Kidney (tissue), 14 donors: ENCODE results near the gene STRN3. TPM values are rescaled to one million over a fixed set of nuclear protein-coding genes. Genes with fewer than 3 reads are reported as not detected.
"Not testable (repeated sequence)": the region's sequence is repeated elsewhere in the genome, so short reads cannot be mapped to it uniquely, and the experiment has no call there.

Experiments
- DNase-seq, 5 donors: peaks; one replicate each; pipeline ENCODE4 v3.0.0-alpha.2; 2013 to 2020
- FAIRE-seq: peaks from 2 replicates; lab custom pipeline; 2012; peaks lifted over from hg19 to GRCh38; lab: Jason Lieb, UNC
- H3K27ac ChIP-seq, 2 donors: one replicate each; pipeline ENCODE4 v1.7.0; 2013; ENCODE audit warnings: low read depth in 2 of 2, low read length in 2 of 2, inconsistent platforms in 1 of 2
- H3K27me3 ChIP-seq: one replicate; pipeline ENCODE4 v1.7.1; 2013; ENCODE audit warnings: low read length, inconsistent platforms; ENCODE audit not compliant: control insufficient read depth, insufficient read depth
- H3K36me3 ChIP-seq, 3 donors: one replicate each; pipeline versions ENCODE4 v1.7.0 to v1.7.1; 2013; ENCODE audit warnings: low read length in 3 of 3, control low read depth in 1 of 3, inconsistent platforms in 1 of 3; ENCODE audit not compliant: insufficient read depth in 3 of 3, control insufficient read depth in 2 of 3
- H3K4me1 ChIP-seq, 3 donors: one replicate each; pipeline versions ENCODE4 v1.7.0 to v1.7.1; 2013; ENCODE audit warnings: low read length in 3 of 3, inconsistent platforms in 1 of 3, low read depth in 1 of 3; ENCODE audit not compliant: control insufficient read depth in 2 of 3, insufficient read depth in 2 of 3
- H3K4me3 ChIP-seq, 3 donors: one replicate each; pipeline versions ENCODE4 v1.7.0 to v1.8.1; 2013; ENCODE audit warnings: low read length in 3 of 3, control low read depth in 1 of 3, inconsistent platforms in 1 of 3
- H3K9ac ChIP-seq, 3 donors: one replicate each; pipeline versions ENCODE4 v1.7.0 to v1.7.1; 2013; ENCODE audit warnings: low read length in 3 of 3, control low read depth in 1 of 3, inconsistent platforms in 1 of 3
- H3K9me3 ChIP-seq, 3 donors: one replicate each; pipeline versions ENCODE4 v1.7.0 to v1.7.1; 2013; ENCODE audit warnings: low read length in 3 of 3, control low read depth in 1 of 3, inconsistent platforms in 1 of 3; ENCODE audit not compliant: control insufficient read depth in 2 of 3, insufficient read depth in 1 of 3
- CTCF ChIP-seq: IDR thresholded peaks from 3 replicates; pipeline ENCODE4 v1.5.1; 2012; ENCODE audit warnings: mild to moderate bottlenecking, moderate library complexity, borderline replicate concordance; ENCODE audit not compliant: insufficient read depth; ENCODE audit errors: extremely low read depth
- intact Hi-C: fragments of 100-400 bp; cut with DNase I; formaldehyde crosslinking; loops from one replicate; pipeline ENCODE4 v1.11.1; 2022
- polyA plus RNA-seq: library from polyadenylated mRNA; stranded (reverse); fragments of 350-450 nt; fragmentation: Illumina TruSeq; extraction: RNeasy Lipid Tissue Mini Kit (QIAGEN cat#74804); gene quantifications from one replicate; pipeline ENCODE4 v1.2.3, GENCODE V29; 2014; ENCODE audit warnings: low read depth, low replicate concordance; ENCODE audit not compliant: insufficient read depth
- total RNA-seq: library from RNA; stranded (reverse); fragmentation: NEBNext Ultra II Directional; extraction: Animal tissue kit (Norgen Biotek cat#: 25700); gene quantifications from one replicate; pipeline ENCODE4 v1.2.1, GENCODE V29; 2021
- donor health status: control.
- donor health status: control.
- donor health status: control.
- donor health status: control.
- donor health status: control.
- donor health status: DM: yes; HTN: yes; CAD: no.
- donor health status: Normal renal cell carcinoma (clear cell type).

STRN3 gene
- total and polyA plus RNA-seq, 2 donors from 2014 or later = 10.6 to 52.9 TPM

- H3K4me3 ChIP-seq = no peak overlapping the region
- no peaks in the 10 kb centered on the region for H3K36me3 ChIP-seq
- H3K9me3 ChIP-seq = no peaks in the 10 kb centered on the region
- H3K9ac ChIP-seq = no peak overlapping the region
- intact Hi-C loops = no loop called here
- H3K4me1 ChIP-seq = peaks cover 0 to 7% (median 0%) of the 10 kb centered on the region in 3 donors
- FAIRE-seq (no peak), DNase-seq (no peak)
- H3K27me3 ChIP-seq = no peaks in the 10 kb centered on the region
- H3K27ac ChIP-seq = no peak overlapping the region
- no peak for TF ChIP-seq CTCF
These were observed 53.1 kb downstream of the STRN3 start for GRCh38 chr14:30972882-30973582.

GRCh38 chr14:30972036-30972732, 54.0 kb downstream of the STRN3 start:
- DNase-seq, intact Hi-C loops, FAIRE-seq: not testable (repeated sequence)

GRCh38 chr14:30971586-30971985, 54.6 kb downstream of the STRN3 start:
- Histone ChIP-seq H3K4me1 (peaks cover 0 to 6% (median 0%) of the 10 kb centered on the region in 3 donors), H3K9me3 (peaks cover 2 to 3% (median 3%) of the 10 kb centered on the region in 3 donors), H3K27ac (no peak overlapping the region), H3K4me3 (no peak overlapping the region), H3K27me3 (no peaks in the 10 kb centered on the region), H3K9ac (no peak overlapping the region), H3K36me3 (no peaks in the 10 kb centered on the region)
- intact Hi-C loops = no loop called here
- FAIRE-seq (no peak), DNase-seq (no peak)
- no peak for TF ChIP-seq CTCF

More at GRCh38 chr14:30972036-30972732, 54.0 kb downstream of the STRN3 start:
- not testable (repeated sequence) for H3K36me3 ChIP-seq, H3K9ac ChIP-seq, H3K4me3 ChIP-seq, H3K27ac ChIP-seq, H3K27me3 ChIP-seq, H3K4me1 ChIP-seq, H3K9me3 ChIP-seq

- H3K9ac ChIP-seq, H3K36me3 ChIP-seq, H3K4me3 ChIP-seq, H3K27me3 ChIP-seq, H3K27ac ChIP-seq, FAIRE-seq, intact Hi-C loops, H3K4me1 ChIP-seq, DNase-seq: not testable (repeated sequence)
- peaks cover 3 to 12% (median 7%) of the 10 kb centered on the region in 3 donors for H3K9me3 ChIP-seq
These were observed 56.4 kb downstream of the STRN3 start for GRCh38 chr14:30969796-30970195.

GRCh38 chr14:30967364-30968098, 58.6 kb downstream of the STRN3 start:
- FAIRE-seq = not testable (repeated sequence)

More at GRCh38 chr14:30967364-30968098, 58.6 kb downstream of the STRN3 start:
- DNase-seq, H3K4me1 ChIP-seq, H3K27ac ChIP-seq, H3K36me3 ChIP-seq, H3K9ac ChIP-seq, H3K27me3 ChIP-seq, intact Hi-C loops, H3K4me3 ChIP-seq: not testable (repeated sequence)
- H3K9me3 ChIP-seq = peaks cover 3 to 12% (median 7%) of the 10 kb centered on the region in 3 donors
